Esophagus squamous epithelium (tissue), 5 donors: ENCODE data around the gene GSG1. TPM values are rescaled to one million over a fixed set of nuclear protein-coding genes. Genes with fewer than 3 reads are reported as not detected.

ENCODE experiments used
- DNase-seq: peaks from one replicate; lab custom pipeline; 2025; lab: John Stamatoyannopoulos, UW
- H3K27ac ChIP-seq, 4 donors: fragments of 200-600 bp; sonication (generic); one replicate each; pipeline ENCODE4 v1.5.1; 2016 to 2019; ENCODE audit warnings: mild to moderate bottlenecking in 1 of 4
- H3K27me3 ChIP-seq, 4 donors: fragments of 200-600 bp; sonication (generic); 1 replicate in 3 of 4; 2 replicates in 1 of 4; pipeline versions ENCODE4 v1.5.1 to v1.6.0; 2017 to 2021; ENCODE audit warnings: antibody characterized with exemption in 1 of 4
- H3K36me3 ChIP-seq, 3 donors: fragments of 200-600 bp; sonication (generic); one replicate each; pipeline ENCODE4 v1.5.1; 2016 to 2019
- H3K4me1 ChIP-seq, 3 donors: fragments of 200-600 bp; sonication (generic); one replicate each; pipeline ENCODE4 v1.5.1; 2017 to 2019
- H3K4me3 ChIP-seq, 4 donors: fragments of 200-600 bp; sonication (generic); 1 replicate in 3 of 4; 2 replicates in 1 of 4; pipeline ENCODE4 v1.5.1; 2016 to 2019; ENCODE audit warnings: mild to moderate bottlenecking in 2 of 4, moderate library complexity in 1 of 4
- H3K9me3 ChIP-seq, 3 donors: fragments of 200-600 bp; sonication (generic); one replicate each; pipeline ENCODE4 v1.5.1; 2016 to 2019
- POLR2A ChIP-seq, 4 donors: fragments of 450-650 bp; IDR thresholded peaks; one replicate each; pipeline ENCODE4 v1.6.1; 2017; ENCODE audit warnings: antibody characterized with exemption in 4 of 4, mild to moderate bottlenecking in 4 of 4, moderate library complexity in 3 of 4
- WGBS, 2 donors: methylation state at CpG; one replicate each; pipeline ENCODE4 v1.1.5; 2018; 5-methylcytosine and 5-hydroxymethylcytosine counted together
- intact Hi-C: fragments of 100-400 bp; cut with DNase I; formaldehyde crosslinking; loops from one replicate; pipeline ENCODE4 v1.15.0; 2022
- total RNA-seq, 4 donors: library from RNA; depleted of rRNA; stranded (reverse); fragments of >200 nt; gene quantifications; one replicate each; pipeline ENCODE4 v1.1.0, GENCODE V29; 2016
- TF ChIP-seq, protein P1 (sequence below), 6 experiments: fragments of 450-650 bp in 4 of 6; fragments of 200-600 bp in 2 of 6; sonication (generic) in 2 of 6; IDR thresholded peaks; one replicate each; pipeline ENCODE4 v1.5.1; 2016 to 2019; ENCODE audit warnings: antibody characterized with exemption in 6 of 6, mild to moderate bottlenecking in 4 of 6, moderate library complexity in 4 of 6
- donor health status: DM: yes; HTN: yes; CAD: no.

The GSG1 gene
- total RNA-seq, 4 donors from 2014 or later: not detected

GRCh38 chr12:13093848-13094220 lies 9.6 kb downstream of the GSG1 start:
- Histone ChIP-seq H3K36me3 (no peaks in the 10 kb centered on the region), H3K4me3 (no peak overlapping the region), H3K27ac (no peak overlapping the region), H3K27me3 (no peaks in the 10 kb centered on the region), H3K9me3 (no peaks in the 10 kb centered on the region), H3K4me1 (peaks cover 2 to 38% (median 16%) of the 10 kb centered on the region in 3 donors)
- WGBS, 2 donors: 52 to 60% methylated on average over 2 of the region's 2 CpGs
- DNase-seq: no peak
- no peak for TF ChIP-seq POLR2A (IDR thresholded peaks at IDR 0.05)
- TF ChIP-seq, protein P1, sequence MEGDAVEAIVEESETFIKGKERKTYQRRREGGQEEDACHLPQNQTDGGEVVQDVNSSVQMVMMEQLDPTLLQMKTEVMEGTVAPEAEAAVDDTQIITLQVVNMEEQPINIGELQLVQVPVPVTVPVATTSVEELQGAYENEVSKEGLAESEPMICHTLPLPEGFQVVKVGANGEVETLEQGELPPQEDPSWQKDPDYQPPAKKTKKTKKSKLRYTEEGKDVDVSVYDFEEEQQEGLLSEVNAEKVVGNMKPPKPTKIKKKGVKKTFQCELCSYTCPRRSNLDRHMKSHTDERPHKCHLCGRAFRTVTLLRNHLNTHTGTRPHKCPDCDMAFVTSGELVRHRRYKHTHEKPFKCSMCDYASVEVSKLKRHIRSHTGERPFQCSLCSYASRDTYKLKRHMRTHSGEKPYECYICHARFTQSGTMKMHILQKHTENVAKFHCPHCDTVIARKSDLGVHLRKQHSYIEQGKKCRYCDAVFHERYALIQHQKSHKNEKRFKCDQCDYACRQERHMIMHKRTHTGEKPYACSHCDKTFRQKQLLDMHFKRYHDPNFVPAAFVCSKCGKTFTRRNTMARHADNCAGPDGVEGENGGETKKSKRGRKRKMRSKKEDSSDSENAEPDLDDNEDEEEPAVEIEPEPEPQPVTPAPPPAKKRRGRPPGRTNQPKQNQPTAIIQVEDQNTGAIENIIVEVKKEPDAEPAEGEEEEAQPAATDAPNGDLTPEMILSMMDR (IDR thresholded peaks at IDR 0.05): no peak
- intact Hi-C loops: loop anchor here (10.0 kb wide), 1 partner anchor 179 kb away; no protein-coding TSS in a partner anchor

DNA sequence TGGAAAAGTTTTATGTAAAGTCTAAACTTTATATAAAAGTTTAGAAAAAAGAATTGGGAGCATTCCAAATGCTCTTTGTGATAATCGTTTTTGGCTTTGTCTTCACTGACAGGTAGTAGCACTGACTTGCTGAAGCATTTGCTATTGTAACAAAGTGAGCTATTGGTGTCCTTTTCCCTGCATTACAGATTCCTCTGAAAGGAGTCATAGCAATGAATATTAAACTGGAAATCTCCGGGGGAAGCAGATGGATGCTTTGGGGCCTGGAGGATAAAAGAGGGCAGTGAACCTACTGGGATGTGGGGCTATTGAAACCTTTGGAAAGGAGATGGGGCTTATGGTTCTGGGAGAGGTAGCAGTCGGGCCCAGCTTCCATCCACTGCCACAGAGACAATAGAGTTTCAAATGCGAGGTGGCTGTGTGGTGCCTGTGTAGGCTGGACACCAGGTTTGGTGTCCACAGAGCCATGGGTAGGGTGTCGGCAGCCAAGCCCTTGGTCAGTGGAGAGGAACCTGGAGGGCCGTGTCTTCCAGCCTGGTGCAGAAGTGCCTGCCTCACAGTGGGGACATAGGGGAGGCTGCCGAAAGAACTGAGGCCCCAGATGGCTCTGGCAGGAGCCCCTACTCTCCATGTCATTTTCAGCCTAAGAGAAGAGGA lies 10.1 kb downstream of the GSG1 start:
- no peaks in the 10 kb centered on the region for H3K36me3 ChIP-seq
- TF ChIP-seq, protein P1 (IDR thresholded peaks at IDR 0.05): no peak
- no peak for TF ChIP-seq POLR2A (IDR thresholded peaks at IDR 0.05)
- 54 to 76% methylated on average over 5 to 6 of the region's 7 CpGs for WGBS, 2 donors
- intact Hi-C loops: loop anchor here (10.0 kb wide), 1 partner anchor 179 kb away; no protein-coding TSS in a partner anchor
- H3K27ac ChIP-seq: no peak overlapping the region
- no peaks in the 10 kb centered on the region for H3K27me3 ChIP-seq
- DNase-seq: no peak
- H3K4me3 ChIP-seq: no peak overlapping the region
- no peaks in the 10 kb centered on the region for H3K9me3 ChIP-seq
- peaks cover 0 to 33% (median 12%) of the 10 kb centered on the region in 3 donors for H3K4me1 ChIP-seq

DNA sequence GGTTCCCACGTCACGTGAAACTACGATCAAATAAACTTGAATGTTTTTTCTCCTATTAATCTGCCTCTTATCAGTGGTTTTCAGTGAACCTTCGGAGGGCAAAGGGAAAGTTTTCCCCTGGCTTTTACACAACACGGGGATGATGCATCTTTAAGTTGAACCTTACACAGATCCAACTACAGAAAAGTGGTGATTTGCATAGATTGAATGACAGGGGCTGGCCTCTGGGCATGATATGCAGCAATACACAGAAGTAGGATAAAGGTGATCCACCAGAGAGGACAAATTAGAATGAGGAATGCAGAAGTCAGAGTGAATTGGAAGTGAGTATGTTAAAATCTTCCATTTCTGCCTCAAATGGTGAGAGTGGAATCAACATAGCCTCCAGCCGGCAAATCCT lies 11.6 kb downstream of the GSG1 start:
- 90 to 91% methylated on average over 6 of the region's 6 CpGs for WGBS, 2 donors
- peaks cover 0 to 20% (median 7%) of the 10 kb centered on the region in 3 donors for H3K4me1 ChIP-seq
- H3K36me3 ChIP-seq: no peaks in the 10 kb centered on the region
- H3K27ac ChIP-seq: no peak overlapping the region
- DNase-seq: no peak
- TF ChIP-seq, protein P1 (IDR thresholded peaks at IDR 0.05): no peak
- no peak for TF ChIP-seq POLR2A (IDR thresholded peaks at IDR 0.05)
- H3K4me3 ChIP-seq: no peak overlapping the region
- H3K27me3 ChIP-seq: no peaks in the 10 kb centered on the region
- intact Hi-C loops: loop anchor here (10.0 kb wide), 1 partner anchor 177 kb away; no protein-coding TSS in a partner anchor
- H3K9me3 ChIP-seq: no peaks in the 10 kb centered on the region

DNA sequence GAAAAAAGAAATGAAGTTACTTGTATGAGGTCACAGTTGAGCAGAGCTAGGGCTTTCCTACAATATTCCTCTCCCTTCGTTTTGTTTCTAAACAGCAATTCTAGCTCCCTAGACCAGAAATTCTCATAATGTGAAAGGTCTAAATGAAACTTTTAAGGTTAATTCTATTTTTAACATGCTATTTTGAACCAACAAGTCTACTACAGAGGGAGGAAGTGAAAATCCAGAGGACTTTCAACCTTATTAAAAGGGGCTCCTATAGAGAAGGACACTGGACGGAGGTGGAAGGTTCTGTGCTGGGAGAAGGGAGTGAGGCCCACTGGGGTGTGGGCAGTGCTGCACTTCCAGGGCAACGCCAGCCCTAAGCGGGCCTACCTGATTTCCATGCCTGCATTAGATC lies 13.4 kb downstream of the GSG1 start:
- Histone ChIP-seq H3K27ac (no peak overlapping the region), H3K36me3 (no peaks in the 10 kb centered on the region), H3K27me3 (no peaks in the 10 kb centered on the region), H3K9me3 (no peaks in the 10 kb centered on the region), H3K4me1 (peaks cover 0 to 29% (median 7%) of the 10 kb centered on the region in 3 donors), H3K4me3 (no peak overlapping the region)
- TF ChIP-seq POLR2A (IDR thresholded peaks at IDR 0.05): no peak
- TF ChIP-seq, protein P1 (IDR thresholded peaks at IDR 0.05): no peak
- 80 to 90% methylated on average over 4 of the region's 4 CpGs for WGBS, 2 donors
- intact Hi-C loops: loop anchor here (10.0 kb wide), 1 partner anchor 175 kb away; no protein-coding TSS in a partner anchor
- no peak for DNase-seq

DNA sequence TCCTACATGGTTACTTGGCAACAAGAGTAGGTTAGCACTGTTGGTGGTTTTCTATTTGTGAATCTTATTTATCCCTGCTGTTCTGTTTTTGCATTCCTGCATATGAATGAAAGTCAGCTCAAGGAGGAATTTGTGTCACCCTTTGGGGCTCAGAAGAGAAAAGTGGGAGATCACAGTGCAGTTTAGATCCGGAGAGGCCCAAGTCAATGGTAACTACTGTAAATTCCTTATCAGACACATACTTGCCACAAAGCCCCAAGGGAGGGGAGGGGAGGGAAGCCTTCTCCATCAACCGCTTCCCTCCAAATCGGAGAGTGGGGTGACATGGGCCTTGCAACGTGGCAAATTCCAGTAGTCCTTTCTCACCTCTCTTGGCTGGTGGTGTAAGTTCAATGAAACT lies 15.0 kb downstream of the GSG1 start:
- H3K36me3 ChIP-seq: peaks cover 0 to 9% (median 0%) of the 10 kb centered on the region in 3 donors
- no peak overlapping the region for H3K27ac ChIP-seq
- H3K4me3 ChIP-seq: no peak overlapping the region
- WGBS, 2 donors: 78 to 79% methylated on average over 4 of the region's 4 CpGs
- no peaks in the 10 kb centered on the region for H3K27me3 ChIP-seq
- no peaks in the 10 kb centered on the region for H3K9me3 ChIP-seq
- H3K4me1 ChIP-seq: peaks cover 0 to 23% (median 2%) of the 10 kb centered on the region in 3 donors
- intact Hi-C loops: no loop called here
- TF ChIP-seq, protein P1 (IDR thresholded peaks at IDR 0.05): no peak
- TF ChIP-seq POLR2A (IDR thresholded peaks at IDR 0.05): no peak
- no peak for DNase-seq
